Activated CD8-positive, alpha-beta memory T cell treated with anti-CD3 and anti-CD28 coated beads for 1 hour (primary cell): ENCODE results near the gene SERPINB10.

Experiments
- DNase-seq, 2 donors: peaks; one replicate each; pipeline ENCODE4 v3.0.0-alpha.2; 2020; ENCODE audit warnings: low read depth in 1 of 2; ENCODE audit errors: extremely low read depth in 1 of 2

Gene SERPINB10

GRCh38 chr18:63907664-63908063 is at the start of gene SERPINB10:
SERPINB10 (plus strand) TSS chr18:63907958; CDS start chr18:63915511, 7,553 bp downstream.
- no peak for DNase-seq

GRCh38 chr18:63858456-63858855 is 49.3 kb upstream of the SERPINB10 start:
- no peak for DNase-seq

DNA sequence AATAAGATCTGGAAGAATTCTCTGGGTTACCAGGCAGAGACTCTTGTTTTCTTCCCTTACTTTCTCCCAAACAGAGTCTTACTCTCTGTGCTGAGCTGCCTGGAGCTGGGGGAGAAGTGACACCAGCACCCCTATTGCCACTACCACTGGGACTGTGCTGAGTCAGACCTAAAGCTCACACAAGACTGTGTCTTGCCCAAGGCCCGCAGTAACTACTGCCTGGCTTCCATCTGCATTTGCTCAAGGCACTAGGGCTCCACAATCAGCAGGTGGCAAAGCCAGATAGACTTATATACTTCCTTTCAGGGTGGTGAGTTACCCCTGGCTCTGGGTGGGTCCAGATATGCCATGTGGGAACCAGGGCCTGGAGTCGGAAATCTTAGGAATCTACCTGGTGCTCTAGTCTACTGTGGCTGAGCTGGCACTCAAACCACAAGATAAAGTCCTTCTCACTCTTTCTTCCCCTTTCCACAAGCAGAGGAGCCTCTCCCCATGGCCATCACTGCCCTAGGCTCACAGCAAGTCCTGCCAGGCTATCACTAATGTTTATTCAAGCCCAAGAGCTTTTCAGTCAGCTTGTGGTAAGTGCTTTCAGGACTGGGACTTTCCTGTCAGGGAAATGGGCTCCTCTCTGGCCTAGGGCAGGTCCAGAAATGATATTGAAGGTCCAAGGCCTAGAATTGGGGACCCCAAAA is 47.8 kb upstream of the SERPINB10 start:
- no peak for DNase-seq

- DNase-seq: no peak
Measured at GRCh38 chr18:63860531-63860930, 47.2 kb upstream of the SERPINB10 start.

- no peak for DNase-seq
Measured at GRCh38 chr18:63867368-63868125, 40.2 kb upstream of the SERPINB10 start.

DNA sequence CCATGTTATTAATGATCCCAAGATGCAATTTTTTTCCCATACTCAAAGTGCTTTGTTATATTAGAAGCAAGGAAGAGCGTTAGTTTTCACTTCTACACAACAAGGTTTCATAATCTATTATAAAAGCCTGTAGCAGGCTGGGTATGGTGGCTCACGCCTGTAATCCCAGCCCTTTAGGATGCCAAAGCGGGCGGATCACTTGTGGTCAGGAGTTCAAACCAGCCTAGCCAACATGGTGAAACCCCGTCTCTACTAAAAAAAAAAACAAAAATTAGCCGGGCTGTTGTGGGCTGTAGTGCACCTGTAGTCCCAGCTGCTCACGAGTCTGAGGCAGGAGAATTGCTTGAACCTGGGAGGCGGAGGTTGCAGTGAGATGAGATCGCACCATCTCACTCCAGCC is 39.2 kb upstream of the SERPINB10 start:
- DNase-seq: no peak

- DNase-seq: no peak
Measured at GRCh38 chr18:63869374-63869773, 38.4 kb upstream of the SERPINB10 start.

DNA sequence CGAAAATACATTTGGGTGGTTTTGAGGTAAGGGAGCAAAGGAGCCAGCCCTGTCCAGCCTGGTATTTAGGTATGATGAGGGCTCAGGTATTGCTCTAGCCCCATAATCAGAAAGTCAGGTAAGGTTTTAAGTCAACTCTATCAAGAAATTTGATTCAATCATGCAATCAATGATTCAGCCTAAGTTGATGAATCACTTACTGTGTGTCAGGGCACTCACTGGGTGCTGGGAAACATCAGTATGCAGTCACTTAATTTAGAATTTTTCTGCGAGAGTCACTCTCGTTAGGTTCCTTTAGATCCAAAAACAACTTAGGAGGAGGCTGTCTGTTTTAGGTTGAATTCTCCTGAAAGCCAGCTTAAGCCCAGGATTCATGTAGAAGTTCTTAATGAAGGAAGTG is 37.9 kb upstream of the SERPINB10 start:
- no peak for DNase-seq

- no peak for DNase-seq
Measured at GRCh38 chr18:63871836-63872235, 35.9 kb upstream of the SERPINB10 start.

DNA sequence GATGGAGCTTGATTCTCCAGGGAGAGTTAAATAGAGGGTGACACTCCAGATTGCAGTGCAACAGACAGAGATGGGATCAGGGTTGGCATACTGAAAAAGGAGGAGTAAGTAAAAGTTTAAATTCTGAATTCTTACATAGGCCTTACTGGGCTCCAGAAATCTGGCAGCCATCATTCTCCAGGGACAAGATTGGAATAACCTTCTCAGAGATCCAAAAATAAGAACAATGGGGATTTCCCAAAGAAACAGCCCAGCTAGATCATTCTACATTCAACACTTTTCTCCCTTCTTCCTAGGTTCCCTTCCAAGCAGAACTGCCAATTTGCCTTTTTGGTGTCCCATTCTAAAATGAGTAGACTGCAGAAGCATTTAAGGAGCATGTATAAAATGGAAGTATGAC is 35.2 kb upstream of the SERPINB10 start:
- DNase-seq: no peak

GRCh38 chr18:63878343-63878742 is 29.4 kb upstream of the SERPINB10 start:
- DNase-seq: no peak

DNA sequence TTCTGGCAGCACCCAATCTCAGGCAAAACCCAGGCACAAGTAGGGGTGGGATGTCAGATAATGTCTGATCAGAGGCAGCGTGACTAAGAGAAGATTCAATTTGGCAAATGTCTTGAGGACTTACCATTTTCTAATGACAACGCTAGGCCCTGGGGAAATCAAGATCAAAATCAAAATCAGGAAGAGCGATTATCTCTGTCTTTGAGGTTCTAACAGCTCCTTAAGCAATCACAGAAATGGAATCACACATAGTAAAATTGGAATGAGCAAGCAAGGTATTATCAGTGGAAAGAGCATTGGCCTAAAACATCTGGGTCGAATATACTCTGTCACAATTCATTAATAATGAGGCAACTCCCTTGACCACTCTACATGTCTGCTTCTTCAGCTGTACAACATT is 28.8 kb upstream of the SERPINB10 start:
- no peak for DNase-seq

DNA sequence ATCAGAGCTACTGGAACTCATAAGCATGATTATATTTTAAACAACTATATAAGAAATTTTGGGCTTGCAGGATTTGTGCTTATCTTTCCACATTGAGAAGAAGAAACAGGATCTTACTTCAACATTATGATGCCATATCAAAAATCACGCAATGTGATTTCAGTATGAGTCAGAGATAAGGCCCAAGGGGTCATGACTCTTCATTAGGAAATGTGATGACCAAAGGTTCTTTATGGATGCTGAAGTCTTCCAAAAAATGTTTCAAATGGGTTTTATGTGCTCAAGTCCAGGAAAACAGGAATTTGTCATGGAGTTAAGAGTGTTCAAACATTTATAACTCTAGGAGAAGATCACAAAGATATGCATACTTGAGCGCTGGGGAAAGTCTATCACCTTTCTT is 28.0 kb upstream of the SERPINB10 start:
- no peak for DNase-seq

- DNase-seq: no peak
Measured at GRCh38 chr18:63881851-63882250, 25.9 kb upstream of the SERPINB10 start.

- no peak for DNase-seq
Measured at GRCh38 chr18:63882333-63883141, 25.2 kb upstream of the SERPINB10 start.

GRCh38 chr18:63883617-63884016 is 24.1 kb upstream of the SERPINB10 start:
- DNase-seq: no peak

DNA sequence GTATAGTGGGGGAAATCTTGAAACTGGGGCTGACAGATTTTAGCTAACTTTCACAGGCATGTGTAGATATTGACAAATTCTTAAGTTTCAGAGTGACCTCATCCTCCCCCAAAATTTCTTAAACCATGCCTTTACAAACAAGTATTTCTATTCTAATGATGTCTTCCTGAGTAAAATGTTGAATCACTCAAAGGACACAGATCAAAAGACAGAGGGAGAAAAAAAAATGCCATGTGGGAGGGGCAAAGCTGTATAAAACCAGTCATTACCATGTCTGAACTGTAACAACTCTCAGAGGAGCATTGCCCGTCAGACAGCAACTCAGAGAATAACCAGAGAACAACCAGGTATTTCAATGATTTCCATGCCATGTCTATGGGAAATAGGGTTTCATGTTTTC is 20.3 kb upstream of the SERPINB10 start, which contains the start of gene SERPINB2:
Gene SERPINB2 (plus strand): TSS at position 282 of the 400 bp plus-strand sequence. CDS start 3,740 bp downstream, outside the sequence.
- no peak for DNase-seq

GRCh38 chr18:63888470-63889190 is 19.1 kb upstream of the SERPINB10 start:
- DNase-seq: no peak

DNA sequence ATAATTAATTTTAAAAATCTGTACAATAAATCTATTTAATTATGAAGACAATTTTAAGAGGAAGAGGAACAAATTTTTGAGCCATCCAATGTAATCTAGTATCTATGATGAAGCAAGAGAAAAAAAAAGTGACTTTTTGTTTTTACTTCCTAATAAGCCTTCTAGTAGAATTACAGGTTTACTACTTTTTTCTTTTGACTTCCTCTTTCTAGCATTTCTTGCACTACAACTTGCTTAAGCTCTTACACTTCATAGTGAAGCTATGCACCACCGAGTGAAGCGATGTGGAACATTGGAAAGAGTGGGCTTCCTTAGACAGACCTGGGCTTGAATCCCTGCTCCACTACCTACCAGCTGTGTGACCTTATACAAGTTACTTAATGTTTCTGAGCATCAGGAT is 18.1 kb upstream of the SERPINB10 start:
- DNase-seq: no peak

DNA sequence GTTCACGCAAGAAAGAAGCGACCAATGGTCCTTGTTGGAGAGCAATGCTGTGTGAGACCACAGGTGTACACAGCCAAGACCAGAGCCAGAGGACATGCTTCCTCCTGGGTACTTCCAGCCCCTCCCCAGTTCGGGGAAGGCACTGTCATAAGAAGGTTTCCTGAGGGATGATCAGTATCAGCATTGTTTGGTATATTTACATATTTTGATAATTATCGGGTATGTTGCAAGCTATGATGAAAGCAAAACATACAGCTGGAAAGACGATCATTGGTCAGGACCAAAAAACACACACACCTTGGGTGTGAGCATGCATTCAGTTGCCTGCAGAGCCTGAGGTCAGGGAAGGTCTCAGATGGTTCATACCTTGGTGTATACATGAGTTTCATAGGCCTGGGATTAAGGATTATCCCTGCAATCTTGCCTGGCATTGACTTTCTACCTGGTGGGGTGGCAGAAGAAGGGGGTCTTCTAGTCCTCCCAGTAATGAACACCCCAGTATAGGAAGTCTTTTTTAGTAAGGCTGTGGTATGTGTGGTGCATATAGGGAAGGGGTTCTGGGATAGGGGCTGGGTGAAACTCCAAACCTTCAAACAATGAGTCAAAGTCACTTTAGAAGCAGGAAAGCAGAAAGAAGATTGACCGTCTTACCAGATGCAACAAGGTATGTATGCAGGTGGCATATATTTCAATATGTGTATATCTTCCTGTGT is 17.4 kb upstream of the SERPINB10 start:
- no peak for DNase-seq
